ENCODE results near the gene NID2. TPM values are rescaled to one million over a fixed set of nuclear protein-coding genes. Genes with fewer than 3 reads are reported as not detected.

NID2 gene
- total and polyA plus RNA-seq, 2 of the 4 experiments (the other 2 are of a cell fraction), result 101 to 303 TPM

GRCh38 chr14:52075371-52075770, 6.5 kb upstream of the NID2 start:
- Histone ChIP-seq H3K18ac (ENCODE audit: low read depth, low read length) (peak overlapping the region; percentile 93), H2AK5ac (ENCODE audit: low read depth, low read length) (peak overlapping the region; percentile 88), H2BK20ac (ENCODE audit: low read depth, low read length) (peak overlapping the region; percentile 84), H3K9ac (ENCODE audit: low read depth, low read length) (0 out of 2 replicates have a peak overlapping the region, but pooled peaks have one; percentile 12), H2BK120ac (ENCODE audit: low read depth, low read length) (peak overlapping the region; percentile 95), H2AFZ (replicated peaks; ENCODE audit: low read length, poor library complexity) (peak overlapping the region; percentile 19), H4K8ac (ENCODE audit: low read depth in 2 of 2, low read length in 2 of 2) (peak overlapping the region; percentile 16 to 71; a peak in 3 of 4 replicates), H3K27me3 (ENCODE audit: control insufficient read depth, insufficient read depth, low read length) (no peaks in the 10 kb centered on the region), H3K4ac (ENCODE audit: low read depth, low read length) (peak overlapping the region; percentile 88), H2BK5ac (ENCODE audit: low read depth, low read length, poor library complexity, severe bottlenecking) (peak overlapping the region; percentile 75), H3K56ac (ENCODE audit: extremely low read depth, insufficient read depth, low read length) (no peak overlapping the region), H3K14ac (replicated peaks; ENCODE audit: low read depth, low read length) (peak overlapping the region; percentile 79), H3K27ac (ENCODE audit: insufficient read depth, low read length) (peak overlapping the region; percentile 4; the same call in 1 of the 2 replicates), H3K79me1 (ENCODE audit: low read depth in 1 of 2, low read length in 2 of 2) (peaks cover 6 to 45% of the 10 kb centered on the region in 2 experiments; a peak in 3 of 4 replicates), H3K9me1 (ENCODE audit: insufficient read depth, low read length) (peaks cover 32% of the 10 kb centered on the region), H3K4me2 (ENCODE audit: low read depth, low read length) (no peak overlapping the region), H4K91ac (ENCODE audit: insufficient read depth, low read depth, low read length) (peak overlapping the region; percentile 79), H3K4me3 (ENCODE audit: insufficient read depth, low read depth, low read length) (no peak overlapping the region), H3K36me3 (ENCODE audit: control insufficient read depth, insufficient read depth, low read length) (no peaks in the 10 kb centered on the region), H3K23ac (ENCODE audit: low read depth, low read length) (peak overlapping the region; percentile 58; the same call in 1 of the 2 replicates), H3K9me3 (ENCODE audit: control insufficient read depth, insufficient read depth, low read length) (no peaks in the 10 kb centered on the region), H3K4me1 (ENCODE audit: control insufficient read depth, insufficient read depth, low read length) (peaks cover 43% of the 10 kb centered on the region), H4K5ac (ENCODE audit: low read depth, low read length) (peak overlapping the region; percentile 25; the same call in 1 of the 2 replicates), H2AK9ac (replicated peaks; ENCODE audit: low read depth, low read length, poor library complexity) (peak overlapping the region; percentile 50), H2BK15ac (ENCODE audit: low read depth, low read length) (peak overlapping the region; percentile 93), H4K20me1 (ENCODE audit: insufficient read depth, low read length) (no peaks in the 10 kb centered on the region)
- dilution Hi-C loops (cut with HindIII; ENCODE audit: low sequenced_read_pairs, unreplicated experiment) (no loop called here), intact Hi-C loops (cut with micrococcal nuclease) (no loop called here), in situ Hi-C loops (cut with MboI; ENCODE audit: low sequenced_read_pairs) (no loop called here)
- TF ChIP-seq RFX5 (IDR thresholded peaks at IDR 0.05; ENCODE audit: low read depth, low read length), result no peak
- TF ChIP-seq, protein P1, sequence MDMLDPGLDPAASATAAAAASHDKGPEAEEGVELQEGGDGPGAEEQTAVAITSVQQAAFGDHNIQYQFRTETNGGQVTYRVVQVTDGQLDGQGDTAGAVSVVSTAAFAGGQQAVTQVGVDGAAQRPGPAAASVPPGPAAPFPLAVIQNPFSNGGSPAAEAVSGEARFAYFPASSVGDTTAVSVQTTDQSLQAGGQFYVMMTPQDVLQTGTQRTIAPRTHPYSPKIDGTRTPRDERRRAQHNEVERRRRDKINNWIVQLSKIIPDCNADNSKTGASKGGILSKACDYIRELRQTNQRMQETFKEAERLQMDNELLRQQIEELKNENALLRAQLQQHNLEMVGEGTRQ (IDR thresholded peaks at IDR 0.05; ENCODE audit: low read depth, low read length), result no peak
- TF ChIP-seq SMC3 (IDR thresholded peaks at IDR 0.05; ENCODE audit: low read depth, low read length), result no peak
- TF ChIP-seq NFE2L2 (IDR thresholded peaks at IDR 0.05; ENCODE audit: low read depth, low read length), result no peak
- no peak for TF ChIP-seq POLR2A (IDR thresholded peaks at IDR 0.05; ENCODE audit: low read depth, low read length)
- TF ChIP-seq, protein P2, sequence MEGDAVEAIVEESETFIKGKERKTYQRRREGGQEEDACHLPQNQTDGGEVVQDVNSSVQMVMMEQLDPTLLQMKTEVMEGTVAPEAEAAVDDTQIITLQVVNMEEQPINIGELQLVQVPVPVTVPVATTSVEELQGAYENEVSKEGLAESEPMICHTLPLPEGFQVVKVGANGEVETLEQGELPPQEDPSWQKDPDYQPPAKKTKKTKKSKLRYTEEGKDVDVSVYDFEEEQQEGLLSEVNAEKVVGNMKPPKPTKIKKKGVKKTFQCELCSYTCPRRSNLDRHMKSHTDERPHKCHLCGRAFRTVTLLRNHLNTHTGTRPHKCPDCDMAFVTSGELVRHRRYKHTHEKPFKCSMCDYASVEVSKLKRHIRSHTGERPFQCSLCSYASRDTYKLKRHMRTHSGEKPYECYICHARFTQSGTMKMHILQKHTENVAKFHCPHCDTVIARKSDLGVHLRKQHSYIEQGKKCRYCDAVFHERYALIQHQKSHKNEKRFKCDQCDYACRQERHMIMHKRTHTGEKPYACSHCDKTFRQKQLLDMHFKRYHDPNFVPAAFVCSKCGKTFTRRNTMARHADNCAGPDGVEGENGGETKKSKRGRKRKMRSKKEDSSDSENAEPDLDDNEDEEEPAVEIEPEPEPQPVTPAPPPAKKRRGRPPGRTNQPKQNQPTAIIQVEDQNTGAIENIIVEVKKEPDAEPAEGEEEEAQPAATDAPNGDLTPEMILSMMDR (conservative IDR thresholded peaks at IDR 0.05; ENCODE audit: low read depth, low read length), result no peak
- no peak for TF ChIP-seq RAD21 (IDR thresholded peaks at IDR 0.05; ENCODE audit: low read length)
- TF ChIP-seq MXI1 (IDR thresholded peaks at IDR 0.05; ENCODE audit: borderline replicate concordance, low read depth, low read length), result no peak
- TF ChIP-seq MAZ (IDR thresholded peaks at IDR 0.05; ENCODE audit: borderline replicate concordance, low read depth, low read length), result no peak
- TF ChIP-seq, protein P3, sequence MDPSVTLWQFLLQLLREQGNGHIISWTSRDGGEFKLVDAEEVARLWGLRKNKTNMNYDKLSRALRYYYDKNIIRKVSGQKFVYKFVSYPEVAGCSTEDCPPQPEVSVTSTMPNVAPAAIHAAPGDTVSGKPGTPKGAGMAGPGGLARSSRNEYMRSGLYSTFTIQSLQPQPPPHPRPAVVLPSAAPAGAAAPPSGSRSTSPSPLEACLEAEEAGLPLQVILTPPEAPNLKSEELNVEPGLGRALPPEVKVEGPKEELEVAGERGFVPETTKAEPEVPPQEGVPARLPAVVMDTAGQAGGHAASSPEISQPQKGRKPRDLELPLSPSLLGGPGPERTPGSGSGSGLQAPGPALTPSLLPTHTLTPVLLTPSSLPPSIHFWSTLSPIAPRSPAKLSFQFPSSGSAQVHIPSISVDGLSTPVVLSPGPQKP (IDR thresholded peaks at IDR 0.05; ENCODE audit: borderline replicate concordance, low read depth, low read length), result no peak
- TF ChIP-seq MAFK (IDR thresholded peaks at IDR 0.05; ENCODE audit: low read depth, low read length), result no peak
- TF ChIP-seq CHD1 (IDR thresholded peaks at IDR 0.05; ENCODE audit: low read depth, low read length), result no peak
- TF ChIP-seq BHLHE40 (IDR thresholded peaks at IDR 0.05; ENCODE audit: low read depth, low read length), result no peak
- TF ChIP-seq FOS (IDR thresholded peaks at IDR 0.05; ENCODE audit: low read depth, low read length), result no peak
- BruUV-seq (replicated peaks), result no TSS peak
- WGBS, 2 experiments (ENCODE audit: extremely low coverage in 2 of 2, insufficient read length in 1 of 2), result 100% methylated on average over 1 of the region's 4 CpGs; no CpG with 5 or more reads in 1 of the 2 experiments
- POLR2A ChIA-PET (ENCODE audit: unreplicated experiment), result no interaction called here
- CTCF ChIA-PET, result no interaction called here
- no peak for DNase-seq
- ATAC-seq (ENCODE audit: low read depth), result no peak
